ENCODE results near the gene LIMCH1. TPM values are rescaled to one million over a fixed set of nuclear protein-coding genes. Genes with fewer than 3 reads are reported as not detected.
A peak's percentile ranks its signal among the peaks of the same experiment; 100 is the strongest.

LIMCH1 gene
- total RNA-seq, 1 experiment from 2014 or later, result 3.3 TPM

DNA sequence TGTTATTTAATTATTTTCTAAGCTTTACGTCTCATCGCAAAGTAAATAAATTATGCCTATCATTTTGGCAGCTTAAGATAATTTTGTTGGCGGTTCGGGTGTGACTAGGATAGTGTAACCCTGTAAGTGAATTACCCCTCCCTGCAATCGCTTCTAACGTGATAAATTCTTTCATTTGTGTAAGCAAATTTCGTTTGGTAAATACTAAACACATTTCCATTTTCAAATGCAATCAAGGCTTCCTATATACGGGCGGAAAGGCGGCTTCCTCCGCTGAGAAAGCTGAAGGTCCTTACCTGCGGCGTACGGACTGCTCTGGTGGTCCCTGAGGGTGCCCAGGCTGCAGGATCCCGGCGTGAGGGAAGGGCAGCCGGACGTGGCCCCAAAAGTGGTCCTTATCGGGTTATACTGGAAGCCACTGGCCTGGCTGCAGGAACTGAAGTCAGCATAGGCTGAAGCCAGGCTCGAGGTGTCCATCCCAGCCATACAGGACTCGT is 210.2 kb downstream of the LIMCH1 start:
- Histone ChIP-seq H4K5ac (ENCODE audit: insufficient read length, low read depth, low read length) (no peak overlapping the region), H3K27me3 (ENCODE audit: insufficient read depth, low read length) (peaks cover 94% of the 10 kb centered on the region), H3K4ac (ENCODE audit: low read depth, low read length) (no peak overlapping the region), H3K23me2 (ENCODE audit: insufficient read length, low read depth, low read length, poor library complexity, severe bottlenecking) (peaks cover 15% of the 10 kb centered on the region), H2AK5ac (ENCODE audit: insufficient read length, low read length) (no peak overlapping the region), H3K18ac (ENCODE audit: insufficient read length, low read depth, low read length) (no peak overlapping the region), H3K14ac (ENCODE audit: insufficient read depth, low read length) (no peak overlapping the region), H3K27ac (ENCODE audit: insufficient read length, low read depth, low read length) (no peak overlapping the region), H2BK120ac (ENCODE audit: low read depth, low read length, poor library complexity, severe bottlenecking) (no peak overlapping the region), H4K91ac (ENCODE audit: insufficient read length, low read depth, low read length) (no peak overlapping the region), H3K9me3 (ENCODE audit: control insufficient read depth, low read depth, low read length) (no peaks in the 10 kb centered on the region), H2BK5ac (ENCODE audit: insufficient read length, low read length) (no peak overlapping the region), H3K79me2 (ENCODE audit: insufficient read depth, low read length) (no peaks in the 10 kb centered on the region), H2BK20ac (ENCODE audit: low read depth, low read length, poor library complexity, severe bottlenecking) (no peak overlapping the region), H2AFZ (ENCODE audit: low read length) (no peak overlapping the region), H2BK12ac (ENCODE audit: insufficient read length, low read depth, low read length) (no peak overlapping the region), H3K4me2 (ENCODE audit: insufficient read depth, insufficient read length, low read length) (no peak overlapping the region), H2BK15ac (ENCODE audit: low read depth, low read length) (no peak overlapping the region), H3K23ac (ENCODE audit: insufficient read length, low read depth, low read length) (no peak overlapping the region), H4K20me1 (ENCODE audit: control insufficient read depth, insufficient read depth, insufficient read length) (peaks cover 2% of the 10 kb centered on the region), H3K79me1 (ENCODE audit: insufficient read depth, low read depth, low read length, poor library complexity, severe bottlenecking) (no peaks in the 10 kb centered on the region), H3K56ac (ENCODE audit: insufficient read length, low read depth, low read length) (no peak overlapping the region), H3K4me1 (ENCODE audit: insufficient read depth, low read length) (no peaks in the 10 kb centered on the region), H4K8ac (replicated peaks; ENCODE audit: insufficient read length, low read depth, low read length) (no peak overlapping the region), H3T11ph (ENCODE audit: low read length) (no peak overlapping the region), H3K9ac (ENCODE audit: extremely low read depth, insufficient read length, low read length) (no peak overlapping the region)
- Mint-ChIP-seq H3K4me1 (peaks cover 36 to 66% of the 10 kb centered on the region in 2 experiments), H3K9me3 (peaks cover 2 to 22% of the 10 kb centered on the region in 2 experiments; a peak in 4 of 5 replicates), H3K36me3 (ENCODE audit: insufficient read depth in 1 of 3, low read depth in 3 of 3) (peaks cover 0 to 2% (median 0%) of the 10 kb centered on the region in 3 experiments; a peak in 3 of 7 replicates), H3K27ac (no peak overlapping the region), H3K27me3 (ENCODE audit: low read depth) (peaks cover 99% of the 10 kb centered on the region), H3K4me3 (no peak overlapping the region)
- no CpG with 5 or more reads among the region's 21 CpGs for WGBS (ENCODE audit: extremely low coverage, insufficient read length, low lambda C conversion rate)
- TF ChIP-seq, protein P1, sequence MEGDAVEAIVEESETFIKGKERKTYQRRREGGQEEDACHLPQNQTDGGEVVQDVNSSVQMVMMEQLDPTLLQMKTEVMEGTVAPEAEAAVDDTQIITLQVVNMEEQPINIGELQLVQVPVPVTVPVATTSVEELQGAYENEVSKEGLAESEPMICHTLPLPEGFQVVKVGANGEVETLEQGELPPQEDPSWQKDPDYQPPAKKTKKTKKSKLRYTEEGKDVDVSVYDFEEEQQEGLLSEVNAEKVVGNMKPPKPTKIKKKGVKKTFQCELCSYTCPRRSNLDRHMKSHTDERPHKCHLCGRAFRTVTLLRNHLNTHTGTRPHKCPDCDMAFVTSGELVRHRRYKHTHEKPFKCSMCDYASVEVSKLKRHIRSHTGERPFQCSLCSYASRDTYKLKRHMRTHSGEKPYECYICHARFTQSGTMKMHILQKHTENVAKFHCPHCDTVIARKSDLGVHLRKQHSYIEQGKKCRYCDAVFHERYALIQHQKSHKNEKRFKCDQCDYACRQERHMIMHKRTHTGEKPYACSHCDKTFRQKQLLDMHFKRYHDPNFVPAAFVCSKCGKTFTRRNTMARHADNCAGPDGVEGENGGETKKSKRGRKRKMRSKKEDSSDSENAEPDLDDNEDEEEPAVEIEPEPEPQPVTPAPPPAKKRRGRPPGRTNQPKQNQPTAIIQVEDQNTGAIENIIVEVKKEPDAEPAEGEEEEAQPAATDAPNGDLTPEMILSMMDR (conservative IDR thresholded peaks at IDR 0.05), result no peak
- DNase-seq, result peak; percentile 40
